ENCODE data around the gene TMEM178A.
A peak's percentile ranks its signal among the peaks of the same experiment; 100 is the strongest.
"Not testable (repeated sequence)": the region's sequence is repeated elsewhere in the genome, so short reads cannot be mapped to it uniquely, and the experiment has no call there.

The TMEM178A gene

DNA sequence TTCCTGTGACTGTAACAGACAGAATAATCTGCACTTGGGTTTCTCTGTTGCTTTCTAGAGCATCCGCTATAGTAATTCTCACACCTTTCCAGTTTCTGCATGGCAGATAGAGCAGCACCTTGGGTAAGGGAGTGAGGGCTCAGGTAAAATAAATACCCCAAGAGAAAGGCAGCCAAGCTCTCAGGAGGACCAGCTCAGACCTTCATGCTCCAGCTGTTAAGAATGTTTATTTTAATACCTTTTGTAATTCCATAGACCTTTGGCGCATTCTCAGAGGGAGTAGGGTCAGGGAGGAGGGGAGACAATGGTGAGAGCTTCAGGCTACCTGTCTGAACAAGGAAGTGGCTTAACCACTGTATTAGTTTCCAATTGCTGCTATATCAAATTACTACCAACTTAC is 16.2 kb upstream of the TMEM178A start:
- DNase-seq: no peak

DNA sequence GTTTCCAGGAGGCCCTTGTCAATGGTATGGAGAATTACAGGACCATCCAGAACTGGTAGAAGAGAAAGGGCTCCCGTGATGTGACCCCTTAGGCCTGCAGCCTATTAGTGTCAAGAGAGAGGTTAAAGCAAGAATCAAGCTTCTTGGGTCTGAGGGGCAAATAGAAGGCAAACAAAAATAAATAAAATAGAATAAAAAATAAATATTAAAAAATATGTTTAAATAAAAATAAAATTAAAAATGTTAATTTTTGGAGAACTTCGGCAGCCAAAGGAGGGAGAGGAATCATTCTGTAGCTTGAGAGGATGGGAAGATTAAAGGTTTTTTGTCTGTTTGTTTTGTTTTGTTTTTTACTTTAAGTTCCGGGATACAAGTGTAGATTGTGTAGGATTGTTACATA is 15.2 kb upstream of the TMEM178A start:
- DNase-seq: no peak

- DNase-seq: not testable (repeated sequence)
Observed at GRCh38 chr2:39656215-39656614, 9.5 kb upstream of the TMEM178A start.

- no peak for DNase-seq
Observed at GRCh38 chr2:39657287-39657937, 8.3 kb upstream of the TMEM178A start.

DNA sequence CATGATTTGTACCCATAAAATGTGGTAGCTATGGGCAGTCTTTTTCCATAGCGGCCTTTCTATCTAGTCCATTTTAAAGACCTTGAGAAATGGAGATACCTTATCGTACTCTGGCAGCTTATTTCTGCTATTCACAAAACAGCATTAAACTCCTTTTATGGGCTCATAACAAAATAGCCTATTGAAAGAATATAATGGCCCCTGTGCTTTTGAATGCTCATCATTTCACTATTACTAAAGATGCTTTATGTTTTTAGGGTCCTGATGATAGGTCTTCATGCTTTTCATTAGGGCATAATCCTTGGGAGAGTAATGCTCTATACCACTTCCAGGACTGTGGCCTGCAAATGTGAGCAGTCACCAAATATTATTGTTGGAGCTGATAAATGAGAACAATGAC is 7.3 kb upstream of the TMEM178A start:
- DNase-seq: no peak

- DNase-seq: no peak
Observed at GRCh38 chr2:39659765-39660611, 5.7 kb upstream of the TMEM178A start.

GRCh38 chr2:39660612-39661236 is 5.0 kb upstream of the TMEM178A start:
- DNase-seq: no peak

DNA sequence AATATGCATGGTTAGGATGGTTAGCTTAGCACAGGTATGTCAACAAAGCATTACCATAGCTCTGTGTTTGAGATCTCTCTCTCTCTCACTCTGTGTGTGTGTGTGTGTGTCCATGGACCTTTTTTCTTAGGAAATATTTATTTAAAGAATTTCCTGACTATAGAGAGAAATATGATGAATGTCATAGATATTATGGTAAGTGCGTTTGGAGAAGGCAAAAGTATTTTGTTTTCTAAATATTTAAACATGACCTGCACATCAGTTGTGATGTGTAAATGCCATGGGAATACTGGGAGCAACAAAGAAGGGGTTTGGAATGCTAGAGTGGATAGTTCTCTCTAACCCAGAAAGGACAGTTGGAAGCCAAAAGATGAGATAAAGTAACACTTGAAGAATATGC is 3.9 kb upstream of the TMEM178A start:
- DNase-seq: no peak

- DNase-seq: peak in 1 of 3 experiments; percentile 40
Observed at GRCh38 chr2:39663187-39663930, 2.4 kb upstream of the TMEM178A start.

DNA sequence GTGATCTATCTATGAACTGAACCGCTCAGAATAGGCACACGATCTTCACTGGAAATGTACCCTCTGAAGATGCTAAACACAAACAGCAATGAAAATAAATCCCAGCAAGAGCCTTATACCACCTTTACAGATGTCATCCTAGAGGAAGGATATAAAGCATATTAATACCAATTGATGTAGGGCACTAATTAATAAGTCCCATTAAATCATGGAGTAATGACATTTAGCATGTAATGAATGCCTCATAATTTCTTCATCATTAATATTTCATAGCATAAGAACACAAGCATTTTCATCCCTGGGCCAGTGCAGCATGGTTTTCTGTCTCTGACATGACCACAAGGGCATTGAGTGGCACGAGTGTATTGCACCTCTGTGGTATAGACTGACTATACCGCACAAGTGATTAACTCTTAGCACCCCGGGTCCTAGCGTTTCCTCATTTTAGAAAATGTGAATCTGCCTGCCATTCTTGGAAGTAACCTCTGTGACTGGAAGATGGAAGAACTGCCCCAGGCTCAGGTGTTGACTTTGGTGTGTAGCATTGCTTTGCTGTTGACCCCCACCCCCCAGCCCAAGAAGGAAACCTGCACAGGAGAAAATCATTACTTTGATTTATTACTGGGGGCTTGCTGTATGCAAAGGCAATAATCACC is 1.4 kb upstream of the TMEM178A start:
- DNase-seq: no peak

DNA sequence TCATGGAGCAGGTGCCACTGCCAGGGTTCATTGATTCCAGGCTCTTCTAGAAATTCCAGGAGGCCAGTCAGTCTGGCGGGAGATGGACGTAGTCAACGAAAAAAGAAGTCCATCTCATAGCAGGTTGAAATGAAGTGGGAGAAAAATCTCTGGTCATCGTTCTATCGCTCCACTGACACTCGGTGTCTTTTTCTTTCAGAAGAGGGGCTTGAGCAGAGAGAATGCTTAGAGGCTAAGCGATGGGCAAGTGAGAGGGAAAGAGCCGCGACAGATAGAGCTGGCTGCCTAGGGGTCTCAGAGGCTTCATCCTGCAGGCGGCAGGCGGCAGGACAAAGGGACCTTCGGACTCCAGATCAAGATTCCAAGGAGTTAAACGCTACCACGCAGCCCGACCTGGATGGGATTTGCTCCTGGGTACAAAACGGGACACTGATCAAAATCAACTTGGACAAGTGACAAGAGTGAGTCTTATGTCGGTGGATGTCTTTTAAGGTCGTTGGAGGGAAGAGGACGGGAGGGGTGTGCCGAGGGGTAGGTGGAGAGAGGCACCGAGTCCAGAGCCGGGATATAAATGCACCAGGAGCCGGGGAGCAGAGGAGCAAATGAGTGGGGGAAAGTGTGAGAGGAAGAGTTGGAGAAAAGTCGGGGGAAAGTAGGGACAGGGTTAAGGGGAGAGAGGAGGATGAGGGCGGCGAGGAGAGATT is 677 bp upstream of the TMEM178A start:
- no peak for DNase-seq

GRCh38 chr2:39666491-39667101 is 879 bp downstream of the TMEM178A start:
- DNase-seq: peak in 2 of 3 experiments; percentile 64 to 71

- no peak for DNase-seq
Observed at GRCh38 chr2:39667104-39667885, 1.6 kb downstream of the TMEM178A start.

DNA sequence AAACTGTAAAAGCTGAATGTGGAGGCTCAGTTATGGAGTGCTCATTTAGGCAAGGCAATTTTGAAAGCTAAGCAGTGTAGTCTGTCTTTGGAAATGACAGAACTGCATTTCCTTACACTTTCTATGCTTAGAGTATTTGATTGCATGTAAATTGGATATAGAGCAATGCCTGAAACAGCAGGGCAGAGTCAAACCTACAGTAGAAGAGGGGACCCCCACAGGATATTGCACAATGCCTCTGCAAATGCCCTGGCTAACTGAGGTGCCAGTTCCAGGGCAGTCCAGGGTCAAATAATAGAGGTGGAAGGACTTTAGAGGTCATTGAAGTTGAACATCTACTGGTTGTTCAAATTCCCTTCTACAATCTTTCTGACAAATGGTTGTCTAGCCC is 2.2 kb downstream of the TMEM178A start:
- no peak for DNase-seq

DNA sequence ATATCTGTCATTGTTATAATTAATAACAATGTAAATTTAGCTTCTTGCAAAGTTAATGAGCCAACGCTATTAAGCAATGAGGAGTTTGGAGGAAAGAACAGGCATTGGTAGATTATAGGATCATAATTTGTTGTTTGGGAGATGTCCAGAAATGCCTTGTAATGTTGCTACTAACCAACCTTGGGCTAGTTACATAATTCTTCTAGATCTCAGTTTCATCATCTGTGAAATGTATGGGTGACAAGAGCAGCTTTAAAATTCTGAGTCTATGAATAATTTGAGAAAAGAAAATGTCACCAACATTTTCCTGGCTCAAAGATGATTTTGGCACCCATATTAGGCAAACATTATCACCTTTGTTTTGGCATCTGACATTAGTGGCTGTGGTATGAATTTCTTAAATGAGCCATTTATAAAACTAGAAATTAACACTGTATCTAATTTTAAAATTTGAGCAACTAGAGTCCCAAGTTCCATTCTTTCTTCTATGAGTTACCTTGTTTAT is 2.9 kb downstream of the TMEM178A start:
- no peak for DNase-seq

DNA sequence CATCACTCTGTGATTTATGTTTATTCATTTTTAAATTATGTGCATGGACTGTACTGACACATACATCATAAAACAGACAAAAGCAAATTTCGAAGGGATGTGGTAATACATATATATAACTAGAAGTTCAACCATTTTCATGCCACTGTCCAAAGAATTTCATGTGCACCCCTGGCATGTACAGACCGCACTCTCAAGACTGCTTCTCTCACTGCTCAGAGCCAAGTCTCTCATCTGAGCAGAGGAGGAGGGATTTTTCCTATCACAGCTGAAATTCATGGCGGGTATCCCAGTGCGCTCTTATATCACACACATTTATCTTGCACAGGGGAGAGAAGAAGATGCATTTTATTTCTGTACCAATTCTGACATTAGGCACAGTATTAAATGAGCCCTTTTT is 5.9 kb downstream of the TMEM178A start:
- no peak for DNase-seq

DNA sequence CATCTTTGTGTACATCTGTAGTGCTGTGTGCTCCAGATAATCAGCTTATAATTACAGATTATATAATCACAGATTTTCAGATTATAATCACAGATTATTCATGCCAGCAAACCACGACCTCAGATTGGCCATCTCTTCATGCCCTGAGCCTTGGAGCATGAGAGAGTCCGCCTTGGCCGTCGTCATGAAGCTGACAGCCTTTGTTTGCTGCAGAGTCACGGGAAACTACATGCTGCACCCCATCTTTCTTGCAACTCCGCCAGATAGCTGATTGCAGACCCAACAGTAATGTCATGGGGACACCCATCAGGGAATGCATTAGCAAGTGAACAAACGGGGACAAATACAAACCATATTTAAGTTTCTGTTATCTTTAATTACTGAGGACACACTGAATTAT is 7.3 kb downstream of the TMEM178A start:
- DNase-seq: no peak

DNA sequence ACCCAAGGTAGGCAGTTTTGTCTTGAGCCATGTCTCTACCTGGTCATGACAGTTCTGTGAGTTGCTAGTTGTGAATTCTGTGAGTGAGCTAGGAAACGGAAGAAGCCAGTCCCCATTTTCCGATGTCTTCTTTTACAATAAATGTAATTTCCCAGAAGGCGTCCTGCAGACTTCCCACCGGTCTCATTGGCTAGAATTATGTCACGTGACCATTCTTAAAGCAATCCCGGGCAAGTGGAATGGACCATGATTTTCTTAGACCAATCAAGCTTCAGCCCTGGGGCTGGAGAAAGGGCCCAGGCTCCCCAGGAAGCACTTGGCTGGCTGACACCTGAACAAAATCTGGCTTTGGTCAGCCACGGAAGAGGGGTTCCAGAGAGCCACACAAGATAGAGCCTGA is 10.6 kb downstream of the TMEM178A start:
- no peak for DNase-seq

- no peak for DNase-seq
Observed at GRCh38 chr2:39678170-39678569, 12.5 kb downstream of the TMEM178A start.

GRCh38 chr2:39679805-39680204 is 14.1 kb downstream of the TMEM178A start:
- peak in 1 of 3 experiments; percentile 64 for DNase-seq

All from NCI-H1417 (cell line).